Measurements from ENCODE around the gene DPH3.

Gene DPH3

DNA sequence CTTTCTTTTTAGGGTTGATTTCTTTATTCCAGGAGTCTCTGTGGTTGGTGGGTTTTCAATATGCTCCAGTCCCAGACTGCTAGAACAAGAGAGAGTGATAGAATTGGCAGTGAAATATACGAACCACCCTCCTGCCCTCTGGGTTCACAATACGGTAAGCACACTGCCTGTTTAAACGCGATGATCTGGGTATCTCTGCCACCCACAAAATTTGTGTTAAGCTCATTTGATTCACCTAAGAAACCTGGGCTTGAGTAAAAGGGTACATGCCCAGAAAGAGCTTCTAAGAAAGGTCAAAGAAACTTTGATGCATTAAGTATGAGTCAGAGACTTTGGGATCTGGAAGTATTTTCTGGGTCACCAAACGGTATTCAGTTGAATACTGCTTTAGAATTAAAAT, 30.1 kb upstream of the DPH3 start:
- in situ Hi-C loops (cut with HindIII; ENCODE audit: low sequenced_read_pairs) = no loop called here

DNA sequence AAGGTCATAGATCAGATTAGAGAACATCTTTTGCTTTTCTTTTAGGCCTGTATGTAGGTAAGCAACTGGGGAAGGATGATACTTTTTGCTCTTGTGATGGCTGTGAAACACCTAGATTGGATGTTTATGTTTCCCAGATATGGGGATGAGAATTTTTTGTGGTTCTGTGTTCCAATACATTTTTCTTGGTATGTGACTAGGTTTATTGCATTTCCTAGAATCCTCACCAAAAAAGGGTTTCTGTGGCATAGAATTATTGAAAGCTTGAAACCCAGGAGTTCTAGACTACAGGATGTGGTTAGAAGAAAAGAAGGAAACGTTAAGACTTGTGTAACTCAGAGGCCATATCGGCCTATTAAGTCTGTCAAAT, 26.1 kb upstream of the DPH3 start:
- in situ Hi-C loops (cut with HindIII; ENCODE audit: low sequenced_read_pairs) = no loop called here

DNA sequence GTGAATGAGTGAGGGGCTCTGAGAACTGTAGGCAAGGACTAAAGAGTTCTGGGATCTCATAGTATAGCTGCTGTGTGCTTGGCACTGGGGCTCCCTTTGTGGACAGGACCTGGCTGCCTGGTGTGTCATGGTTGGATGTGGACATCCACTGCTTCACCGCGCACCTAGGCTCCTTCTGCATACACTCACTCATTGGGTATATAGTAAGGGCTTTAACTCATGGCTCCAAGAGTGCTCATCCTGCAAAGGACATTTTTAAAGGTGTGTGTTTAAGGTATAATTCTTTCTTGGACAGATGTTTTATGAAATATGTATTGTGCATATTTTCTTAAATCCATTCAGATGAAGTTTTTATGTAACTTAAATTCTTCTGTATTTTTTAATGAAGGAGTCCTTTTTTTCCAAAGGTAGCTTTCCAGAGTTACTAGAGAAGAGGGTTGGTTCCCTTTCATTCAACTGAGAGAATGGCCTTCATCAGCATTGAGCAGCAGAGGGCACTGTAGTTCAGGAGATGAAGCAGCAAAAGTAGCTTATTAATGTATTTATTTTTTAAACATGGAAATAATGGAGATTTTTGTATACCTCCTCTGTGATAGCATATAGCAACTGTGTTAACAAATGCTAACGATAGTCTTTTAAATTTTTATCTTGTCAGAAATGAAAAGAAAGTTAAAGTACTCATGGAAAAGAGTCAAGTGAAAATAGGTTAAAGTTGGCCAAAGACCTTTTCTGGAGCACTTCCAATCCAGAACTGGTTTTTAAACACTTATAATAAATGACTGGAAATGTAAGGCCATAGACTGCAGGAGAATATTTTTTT, 25.5 kb upstream of the DPH3 start:
- in situ Hi-C loops (cut with HindIII; ENCODE audit: low sequenced_read_pairs) = no loop called here

DNA sequence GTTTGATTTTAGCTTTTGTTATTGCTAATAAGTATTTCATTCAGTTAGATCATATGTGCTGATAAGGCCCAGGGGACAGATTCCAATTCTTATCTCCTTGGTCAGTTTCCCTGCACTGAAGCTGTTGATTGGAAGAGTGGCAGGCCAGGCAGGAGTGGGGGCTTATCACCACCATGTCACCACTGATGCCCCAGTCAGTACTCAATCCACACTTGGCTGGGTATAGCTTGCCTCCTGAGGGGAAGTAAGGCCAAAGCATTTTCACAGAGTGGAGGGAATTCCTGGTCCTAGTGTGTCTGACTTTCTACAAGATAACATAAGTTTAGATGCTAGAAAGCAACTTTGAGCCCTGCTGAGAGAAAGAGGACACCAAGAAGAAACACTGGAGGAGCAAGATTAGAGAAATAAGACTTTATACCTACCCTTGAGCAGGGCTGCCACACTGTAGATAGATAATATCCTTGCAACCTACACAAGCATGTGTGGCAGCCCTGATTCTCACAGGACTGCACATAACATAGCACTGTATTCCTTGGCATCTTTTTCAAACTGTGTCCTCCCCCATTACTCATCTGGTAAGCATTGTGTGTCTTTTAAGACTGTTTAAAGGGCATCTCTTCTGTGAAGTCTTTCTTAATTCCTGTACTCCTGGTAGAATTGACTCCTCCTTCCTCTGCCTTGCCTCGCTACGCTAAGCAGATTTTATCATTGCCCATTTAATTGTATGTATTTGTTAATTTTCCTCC, 24.6 kb upstream of the DPH3 start:
- in situ Hi-C loops (cut with HindIII; ENCODE audit: low sequenced_read_pairs) = no loop called here

DNA sequence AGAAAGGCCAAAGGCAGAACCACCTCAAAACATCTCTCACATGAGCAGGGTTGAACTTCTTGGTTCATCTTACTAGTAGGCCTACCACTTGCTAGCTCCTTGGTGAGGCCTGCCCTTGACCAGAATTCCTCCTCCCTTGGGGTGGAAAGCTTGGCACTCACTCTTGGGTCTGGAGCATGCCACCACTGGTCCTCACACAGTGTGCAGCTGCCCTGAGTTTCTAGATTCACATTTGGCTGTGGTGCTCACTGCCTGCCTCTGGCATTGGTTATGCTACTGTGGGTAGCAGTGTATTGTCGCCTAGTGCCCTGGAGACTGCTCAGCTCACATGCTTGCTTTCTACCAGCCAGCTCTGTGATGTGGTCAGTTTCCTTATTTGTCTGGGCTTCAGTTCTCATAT, 23.9 kb upstream of the DPH3 start:
- in situ Hi-C loops (cut with HindIII; ENCODE audit: low sequenced_read_pairs) = no loop called here

DNA sequence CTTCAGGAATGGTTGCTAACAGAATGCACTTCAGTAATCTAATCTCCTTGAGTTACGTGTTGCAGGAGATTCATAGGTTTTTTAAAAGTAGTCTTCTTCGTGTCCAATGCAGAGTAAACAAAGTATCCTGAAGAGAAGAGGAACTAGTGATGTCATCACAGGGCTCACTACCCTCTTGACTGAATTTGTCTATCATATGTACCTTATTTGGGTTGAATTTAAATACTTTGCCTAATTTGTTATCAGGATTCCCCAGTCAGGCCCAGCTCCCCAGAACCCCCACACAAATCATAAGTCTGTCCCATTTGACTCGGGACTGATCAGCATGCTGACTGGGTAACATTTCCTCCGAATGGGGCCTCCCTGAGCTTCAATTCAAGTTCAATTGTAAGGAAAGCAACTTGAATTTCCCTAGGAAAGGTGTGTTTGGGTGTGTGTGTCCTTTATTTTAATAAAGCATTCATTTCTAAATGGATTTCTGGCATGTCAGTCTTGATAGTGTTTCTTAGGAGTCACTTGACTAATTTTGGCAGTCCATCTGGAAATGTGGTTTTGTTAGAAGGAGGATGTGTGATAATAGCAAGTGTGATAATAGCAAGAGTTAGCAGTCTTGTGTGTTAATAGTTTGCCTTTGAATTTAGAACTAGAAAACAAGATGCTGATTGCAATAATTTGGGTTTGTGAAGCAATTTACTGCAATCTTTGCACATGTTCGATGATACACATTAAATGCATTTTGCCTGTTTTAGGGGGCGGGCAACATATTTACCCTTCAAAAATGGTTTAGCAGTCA, 22.2 kb upstream of the DPH3 start:
- in situ Hi-C loops (cut with HindIII; ENCODE audit: low sequenced_read_pairs) = no loop called here

DNA sequence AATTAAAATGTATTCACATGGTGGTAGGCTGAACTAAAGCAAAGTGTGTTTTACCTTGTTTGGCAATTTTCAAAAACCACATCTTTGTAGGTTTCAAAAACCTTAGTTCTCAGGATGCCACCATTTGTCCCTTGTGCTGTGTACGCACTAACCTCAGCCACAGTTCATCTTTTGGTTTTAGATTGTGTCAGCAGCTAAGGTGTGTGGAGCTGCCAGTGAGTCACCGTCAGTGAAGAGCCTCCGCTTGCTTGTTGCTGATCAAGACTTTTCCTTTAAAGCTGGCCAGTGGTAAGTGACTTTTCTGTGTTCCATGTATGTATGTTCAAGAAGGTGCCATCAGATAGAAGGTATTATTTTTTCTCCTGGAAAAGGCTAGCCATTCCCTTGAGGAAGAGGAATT, 21.4 kb upstream of the DPH3 start:
- in situ Hi-C loops (cut with HindIII; ENCODE audit: low sequenced_read_pairs) = no loop called here

DNA sequence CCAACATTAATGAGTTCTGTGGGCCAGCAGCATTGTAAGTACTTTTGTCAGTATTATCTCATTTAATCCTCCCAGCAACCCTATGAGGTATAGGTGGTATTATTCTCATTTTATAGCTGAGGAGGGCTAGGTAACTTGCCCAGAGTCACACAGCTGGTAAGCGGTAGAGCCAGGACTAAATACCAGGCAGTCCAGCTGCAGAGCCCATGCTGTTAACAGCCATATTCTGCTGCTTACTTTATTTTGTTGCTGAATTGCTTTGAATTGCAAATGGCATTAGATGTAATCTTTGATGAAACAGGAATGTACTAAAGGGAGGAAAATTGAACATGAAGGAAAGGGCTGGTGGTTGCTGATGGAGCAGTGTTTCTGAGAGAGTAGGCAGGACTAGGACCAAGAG, 19.9 kb upstream of the DPH3 start:
- in situ Hi-C loops (cut with HindIII; ENCODE audit: low sequenced_read_pairs) = no loop called here

DNA sequence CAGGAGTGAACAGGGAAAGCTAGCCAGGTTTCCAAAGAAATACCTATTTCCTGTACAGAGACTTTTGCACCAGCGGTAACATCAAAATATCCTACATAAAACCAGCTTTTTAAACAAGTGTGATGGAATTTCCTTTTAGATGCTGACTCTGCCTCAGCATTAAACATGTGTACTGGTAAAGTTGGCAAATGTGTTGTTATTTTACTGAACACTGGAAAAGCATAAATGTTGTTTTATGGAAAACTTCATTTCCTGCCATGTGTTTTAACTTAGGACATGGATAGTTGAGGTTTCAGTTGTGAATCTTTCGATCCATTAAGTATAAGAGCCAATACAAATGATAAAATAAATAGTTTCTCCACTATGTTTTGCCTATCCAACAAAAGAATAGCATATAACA, 15.9 kb upstream of the DPH3 start:
- in situ Hi-C loops (cut with HindIII; ENCODE audit: low sequenced_read_pairs) = no loop called here

DNA sequence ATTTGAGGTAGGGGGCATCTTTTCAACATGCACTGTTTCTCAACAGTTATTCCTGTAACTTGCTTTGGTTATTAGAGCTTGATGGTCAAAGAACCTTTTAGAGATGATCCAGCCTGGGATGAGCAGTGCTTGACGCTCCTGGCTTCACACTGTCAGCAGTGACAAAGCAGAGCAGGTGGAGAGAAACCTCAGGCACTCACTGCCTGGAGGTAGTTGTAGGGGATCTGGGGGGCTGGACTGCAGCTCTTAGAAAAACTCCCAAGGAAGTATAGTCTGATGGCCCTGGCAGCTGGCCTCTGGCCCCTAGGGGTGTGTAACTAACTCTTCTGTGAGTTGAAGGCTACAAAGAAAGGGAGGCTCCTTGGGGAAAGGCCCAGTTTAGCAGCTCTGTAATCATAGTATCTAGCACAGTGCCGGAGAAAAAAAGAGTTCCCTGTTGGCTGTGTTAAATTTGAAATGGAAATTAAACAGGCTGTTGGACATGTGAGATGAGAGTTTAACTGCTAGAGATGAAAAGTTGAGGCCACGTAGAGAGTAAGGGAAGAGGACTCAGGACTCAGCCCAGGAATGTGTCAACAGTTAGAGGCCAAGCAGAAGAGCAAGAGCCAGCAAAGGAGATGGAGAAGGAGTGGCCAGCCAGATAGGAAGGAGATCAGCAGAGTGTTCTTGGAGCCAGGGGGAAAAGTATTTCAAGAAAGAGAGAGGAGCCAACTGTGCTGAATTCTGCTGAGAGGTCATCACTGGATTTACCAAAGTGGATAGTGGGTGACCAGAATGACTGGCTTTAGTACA, 14.5 kb upstream of the DPH3 start:
- in situ Hi-C loops (cut with HindIII; ENCODE audit: low sequenced_read_pairs) = no loop called here

DNA sequence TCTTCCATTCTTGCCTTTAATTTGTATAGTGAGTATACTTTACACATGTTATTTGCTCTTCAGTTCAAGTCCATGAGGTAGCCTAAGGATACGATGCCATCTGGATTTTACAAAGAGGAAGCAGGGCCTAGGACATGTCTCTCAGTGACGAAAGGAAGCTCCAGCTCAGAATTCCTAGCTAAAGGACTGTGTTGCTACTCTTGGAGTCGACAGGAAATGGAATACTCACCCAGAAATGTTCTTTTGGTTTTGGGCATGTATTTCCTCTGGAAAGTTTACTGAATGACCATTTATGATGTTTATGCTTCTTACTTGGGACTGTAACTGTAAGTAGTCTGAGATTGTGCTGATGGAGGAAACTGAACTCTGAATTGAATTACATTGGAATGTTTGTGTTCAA, 12.7 kb upstream of the DPH3 start:
- in situ Hi-C loops (cut with HindIII; ENCODE audit: low sequenced_read_pairs) = no loop called here

DNA sequence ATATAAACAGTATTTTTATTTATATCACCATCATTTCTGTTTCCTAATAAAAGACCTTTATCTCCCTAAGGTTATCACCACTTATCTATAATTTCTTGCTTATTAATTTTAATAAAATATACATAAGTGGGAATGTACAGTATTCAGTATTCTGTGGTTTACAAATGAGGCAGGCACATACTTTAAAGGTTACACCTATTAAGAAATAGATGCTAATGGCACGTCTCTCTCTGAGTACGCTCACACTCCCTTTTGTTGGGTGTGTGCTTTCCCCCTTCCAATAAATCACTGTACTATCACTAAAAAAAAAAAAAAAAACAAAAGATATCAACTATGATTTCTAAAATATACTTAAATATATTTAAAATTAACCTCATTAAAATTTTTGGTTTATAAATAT, 9.1 kb upstream of the DPH3 start:
- in situ Hi-C loops (cut with HindIII; ENCODE audit: low sequenced_read_pairs) = no loop called here

DNA sequence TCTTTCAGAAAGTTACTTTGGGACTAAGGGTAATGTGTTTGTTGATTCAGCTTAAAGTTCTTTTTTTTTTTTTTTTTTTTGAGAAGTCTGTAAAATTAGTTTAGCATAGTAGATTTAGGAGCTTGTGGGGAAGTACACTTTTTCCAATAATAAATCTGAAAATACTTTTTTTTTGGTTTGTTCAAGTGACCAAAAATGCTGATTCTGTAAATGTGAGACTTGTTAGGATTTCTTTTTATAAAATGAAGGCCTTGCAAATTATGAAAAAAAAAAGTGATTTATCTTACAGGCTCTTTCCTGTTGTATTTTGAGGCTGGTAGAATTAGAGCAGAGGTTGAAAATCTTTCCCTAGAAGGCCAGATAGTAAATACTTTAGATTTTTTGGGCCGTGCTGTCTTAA, 7.8 kb upstream of the DPH3 start:
- in situ Hi-C loops (cut with HindIII; ENCODE audit: low sequenced_read_pairs) = no loop called here

DNA sequence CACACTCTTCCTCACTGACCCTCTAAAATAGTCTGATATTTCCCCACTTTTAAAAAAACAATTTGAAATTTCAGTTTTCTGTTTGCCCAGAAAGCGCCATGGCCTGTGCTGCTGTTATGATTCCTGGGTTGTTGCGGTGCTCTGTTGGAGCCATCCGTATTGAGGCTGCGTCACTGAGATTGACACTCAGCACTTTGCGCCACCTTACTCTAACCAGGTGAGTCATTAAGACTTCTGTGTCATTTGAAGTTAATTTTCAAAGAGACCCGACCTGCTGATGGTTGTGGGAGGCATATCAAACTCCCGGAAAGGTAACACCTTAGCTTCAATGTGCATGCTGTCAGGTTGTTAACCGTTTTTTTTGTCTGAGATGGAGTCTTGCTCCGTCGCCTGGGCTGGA, 6.1 kb upstream of the DPH3 start:
- in situ Hi-C loops (cut with HindIII; ENCODE audit: low sequenced_read_pairs) = no loop called here

DNA sequence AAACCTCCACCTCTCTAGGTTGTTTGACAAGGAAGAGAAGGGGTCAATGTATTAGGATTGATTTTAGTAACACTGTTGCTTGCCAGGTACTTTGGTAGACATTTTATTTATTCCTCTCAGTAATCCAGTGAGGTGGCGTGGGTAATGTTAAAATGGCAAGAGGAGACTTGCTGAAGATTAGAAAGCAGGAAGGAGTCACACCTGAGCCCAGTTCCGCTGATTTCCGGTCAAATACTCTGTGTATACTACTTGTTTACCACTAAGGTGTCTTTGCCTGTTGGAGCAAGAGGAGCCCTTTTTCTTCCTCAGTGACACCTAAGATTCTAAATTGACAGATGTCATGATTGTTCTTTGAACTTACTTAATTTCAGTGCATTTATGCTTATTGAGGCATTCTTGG, 2.0 kb upstream of the DPH3 start:
- in situ Hi-C loops (cut with HindIII; ENCODE audit: low sequenced_read_pairs) = no loop called here

DNA sequence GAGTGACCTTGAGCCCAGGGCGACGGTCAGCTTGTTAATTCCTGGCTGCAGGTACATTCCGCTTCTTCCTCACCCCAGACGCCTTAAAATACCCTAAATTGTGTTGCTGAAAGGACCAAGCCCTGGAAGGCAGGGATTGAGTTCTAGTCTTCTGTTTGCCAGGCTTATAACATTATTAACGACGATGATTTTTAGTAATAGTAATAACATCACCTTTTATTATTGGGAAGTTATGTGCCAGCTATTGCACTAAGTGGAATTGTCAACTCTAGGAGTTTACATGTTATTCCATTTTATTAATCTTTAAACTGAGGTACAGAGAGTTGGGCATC, 678 bp upstream of the DPH3 start:
- in situ Hi-C loops (cut with HindIII; ENCODE audit: low sequenced_read_pairs) = no loop called here

DNA sequence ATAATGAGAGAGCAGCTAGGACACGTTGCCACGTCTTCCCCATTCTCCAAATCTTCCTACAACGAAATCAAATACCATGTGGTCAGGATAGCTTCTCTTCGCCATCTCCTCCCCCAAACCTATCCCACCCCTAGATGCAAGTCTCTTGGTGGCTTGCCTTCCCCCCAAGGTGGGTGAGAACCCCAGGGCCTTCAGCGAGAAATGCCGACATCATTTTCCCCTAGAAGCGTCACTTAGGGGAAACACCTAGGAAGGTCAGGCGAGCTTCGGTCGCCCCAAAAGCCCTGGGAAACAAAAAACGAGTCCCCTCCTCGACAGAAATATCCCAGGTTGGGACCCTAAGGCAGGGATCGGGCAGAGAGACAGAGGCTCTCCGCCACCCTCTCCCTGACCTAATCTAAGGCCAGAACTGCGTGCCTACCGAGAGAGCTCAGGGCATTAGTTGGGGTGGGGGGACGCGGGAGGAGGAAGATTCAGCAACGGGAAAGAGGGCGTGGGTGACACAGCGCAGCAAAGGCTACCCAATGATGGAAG, 502 bp downstream of the DPH3 start:
- in situ Hi-C loops (cut with HindIII; ENCODE audit: low sequenced_read_pairs) = no loop called here

DNA sequence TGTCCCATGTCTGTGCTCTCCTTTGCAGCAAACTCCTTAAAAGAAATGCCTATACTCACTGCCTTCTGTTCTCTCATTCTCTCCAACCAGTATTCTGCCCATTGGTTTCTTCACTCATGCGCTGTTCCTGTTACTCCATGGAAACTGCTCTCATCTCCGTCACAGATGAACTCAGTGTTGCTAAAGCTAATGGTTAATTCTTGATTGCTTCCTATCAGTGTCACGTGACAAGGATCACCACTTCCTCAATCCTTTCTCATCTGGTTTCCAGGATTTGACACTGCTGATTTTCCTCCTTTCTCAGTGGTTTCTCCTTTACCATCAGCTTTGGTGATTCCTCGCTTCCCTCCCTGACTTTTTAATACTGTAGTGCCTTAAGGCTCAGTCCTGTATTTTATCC, 2.6 kb downstream of the DPH3 start:
- in situ Hi-C loops (cut with HindIII; ENCODE audit: low sequenced_read_pairs) = no loop called here

DNA sequence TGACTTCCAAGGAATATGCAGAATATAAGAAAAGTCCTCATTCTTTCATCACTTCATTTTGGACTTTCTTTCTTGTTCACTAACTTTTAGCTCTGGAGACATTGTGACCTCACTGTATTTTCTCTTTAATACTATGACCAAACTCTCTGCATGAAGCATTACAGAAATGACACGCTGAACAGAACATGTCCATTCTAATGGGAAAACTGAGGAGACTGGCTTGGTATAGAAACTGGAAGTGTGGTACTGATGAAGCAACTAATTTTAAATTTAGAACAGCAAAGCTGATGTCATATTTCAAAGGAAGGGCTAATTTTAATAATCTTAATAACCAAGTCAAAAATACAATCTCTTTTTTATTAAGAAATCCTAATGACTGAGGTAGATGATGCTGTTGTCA, 4.7 kb downstream of the DPH3 start:
- in situ Hi-C loops (cut with HindIII; ENCODE audit: low sequenced_read_pairs) = no loop called here

DNA sequence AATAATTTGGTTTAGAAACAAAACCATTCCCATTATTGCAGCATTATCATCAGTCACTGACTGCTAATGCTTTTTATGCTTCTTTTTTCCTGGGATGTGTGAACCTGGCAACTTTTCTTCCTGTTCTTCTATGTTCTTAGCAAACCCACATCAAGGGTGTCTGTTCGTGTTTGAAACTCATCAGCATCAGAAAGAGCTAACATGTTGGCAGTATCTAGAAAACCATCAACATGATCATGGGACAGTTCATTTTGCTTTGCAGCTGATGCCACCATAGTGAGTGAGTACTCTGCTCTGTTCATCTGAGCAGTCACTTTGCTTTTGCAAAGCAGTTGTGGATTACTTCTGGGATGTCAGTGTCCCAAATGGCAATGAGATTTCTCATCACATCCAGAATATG, 5.9 kb downstream of the DPH3 start:
- in situ Hi-C loops (cut with HindIII; ENCODE audit: low sequenced_read_pairs) = no loop called here

DNA sequence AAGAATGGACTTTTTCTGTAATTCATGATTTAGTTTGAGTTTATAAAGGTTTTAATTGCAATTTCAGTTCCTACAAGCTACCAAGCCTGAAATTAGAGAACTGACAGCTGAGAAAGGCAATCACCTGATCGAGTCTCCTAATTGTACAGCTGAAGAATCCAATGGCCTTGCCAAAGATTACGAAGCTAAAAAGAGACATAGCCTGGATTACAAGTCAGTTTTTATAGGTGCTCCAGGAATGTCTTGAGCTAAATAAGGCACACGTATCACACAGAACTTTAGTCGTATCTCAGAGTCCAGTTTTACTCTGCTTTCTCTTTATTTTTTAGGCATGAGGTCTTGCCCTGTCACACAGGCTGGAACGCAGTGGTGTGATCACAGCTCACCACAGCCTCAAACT, 6.6 kb downstream of the DPH3 start:
- in situ Hi-C loops (cut with HindIII; ENCODE audit: low sequenced_read_pairs) = no loop called here
